Activated CD4-positive, CD25-positive, alpha-beta regulatory T cell treated with anti-CD3 and anti-CD28 coated beads, Interleukin-2, amount 50 U/mL, for 72 hours (primary cell): ENCODE data around the gene KANK4.
"Not testable (repeated sequence)": the region's sequence is repeated elsewhere in the genome, so short reads cannot be mapped to it uniquely, and the experiment has no call there.

Source experiments
- DNase-seq: peaks from one replicate; pipeline ENCODE4 v3.0.0; 2021

KANK4 gene

DNA sequence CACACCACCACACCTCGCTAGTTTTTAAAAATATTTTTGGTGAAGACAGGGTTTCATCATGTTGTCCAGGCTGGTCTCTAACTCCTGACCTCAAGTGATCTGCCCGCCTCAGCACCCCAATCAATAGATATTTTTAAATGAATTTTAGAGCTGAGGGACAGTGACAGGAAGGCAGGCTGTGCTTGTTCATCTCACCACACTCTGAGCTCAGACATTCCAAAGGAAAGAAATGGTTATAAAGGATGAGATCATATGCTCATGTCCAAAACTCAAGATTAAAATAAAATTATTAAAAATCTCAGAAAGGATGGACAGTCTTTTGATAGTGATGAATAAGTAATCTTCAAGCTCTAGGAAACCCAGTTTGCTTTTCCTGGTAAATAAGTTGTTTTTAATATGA is 83.7 kb downstream of the KANK4 start:
- DNase-seq = no peak

GRCh38 chr1:62234688-62235087 is 84.5 kb downstream of the KANK4 start:
- no peak for DNase-seq

DNA sequence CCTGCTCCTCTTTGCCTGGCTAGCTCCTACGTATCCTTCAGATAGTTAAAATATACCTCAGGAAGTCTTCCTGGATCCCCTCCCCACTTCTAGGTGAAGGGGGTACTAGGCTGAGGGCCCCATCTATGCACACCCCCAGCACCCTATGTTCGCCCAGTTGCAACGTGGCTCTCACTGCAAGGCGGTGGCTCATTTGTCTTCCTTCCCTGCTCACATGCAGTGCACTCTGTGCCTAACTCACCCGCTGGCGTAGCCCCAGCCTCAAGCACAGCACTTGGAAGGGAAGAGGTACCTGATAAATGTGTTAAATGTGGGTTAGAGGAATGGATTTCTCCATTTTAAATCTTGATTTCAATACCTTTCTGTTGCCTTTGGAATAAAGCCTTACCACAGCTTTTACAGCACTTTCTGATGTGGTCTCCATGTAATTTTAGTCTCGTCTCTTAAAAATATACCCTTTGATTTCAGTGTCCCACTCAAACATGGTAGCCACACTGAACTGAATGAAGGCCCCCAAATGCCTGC is 85.2 kb downstream of the KANK4 start:
- DNase-seq = no peak

- no peak for DNase-seq
Measured at GRCh38 chr1:62232871-62233278, 86.4 kb downstream of the KANK4 start.

DNA sequence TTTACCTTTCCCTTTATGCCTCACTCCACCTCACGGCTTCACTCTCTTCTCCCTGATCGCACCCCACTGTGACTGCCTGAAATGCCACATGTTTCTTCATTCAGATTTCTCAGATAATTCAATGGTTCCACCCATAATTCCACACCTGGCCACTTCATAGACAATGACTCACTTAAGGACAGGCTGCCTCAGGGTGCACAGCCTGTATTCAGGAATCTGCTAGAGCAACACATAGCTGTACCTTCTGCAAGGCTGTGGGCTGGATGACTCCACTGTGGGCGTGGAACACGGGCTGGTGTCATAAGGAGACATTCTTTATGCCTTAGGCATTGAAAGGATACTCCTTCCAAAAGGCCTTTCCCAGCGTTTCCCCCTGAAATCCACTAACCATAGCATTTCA is 88.5 kb downstream of the KANK4 start:
- no peak for DNase-seq

- DNase-seq = no peak
Measured at GRCh38 chr1:62229932-62230331, 89.3 kb downstream of the KANK4 start.

DNA sequence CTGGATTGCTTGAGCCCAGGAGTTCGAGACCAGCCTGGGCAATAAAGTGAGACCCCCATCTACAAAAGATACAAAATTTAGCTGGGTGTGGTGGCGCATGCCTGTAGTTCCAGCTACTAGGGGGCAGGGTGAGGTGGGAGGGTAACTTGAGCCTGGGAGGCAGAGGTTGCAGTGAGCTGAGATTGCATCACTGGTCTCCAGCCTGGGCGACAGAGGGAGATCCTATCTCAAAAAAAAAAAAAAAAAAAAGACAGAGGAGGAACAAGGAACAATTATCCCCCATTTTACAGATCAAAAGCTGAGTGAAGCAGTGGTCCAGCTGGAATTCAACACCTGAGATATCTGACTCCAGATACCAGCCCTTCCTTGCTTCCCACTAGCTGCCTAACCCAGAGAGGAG is 89.8 kb downstream of the KANK4 start:
- DNase-seq = no peak

- DNase-seq = no peak
Measured at GRCh38 chr1:62228883-62229187, 90.4 kb downstream of the KANK4 start.

DNA sequence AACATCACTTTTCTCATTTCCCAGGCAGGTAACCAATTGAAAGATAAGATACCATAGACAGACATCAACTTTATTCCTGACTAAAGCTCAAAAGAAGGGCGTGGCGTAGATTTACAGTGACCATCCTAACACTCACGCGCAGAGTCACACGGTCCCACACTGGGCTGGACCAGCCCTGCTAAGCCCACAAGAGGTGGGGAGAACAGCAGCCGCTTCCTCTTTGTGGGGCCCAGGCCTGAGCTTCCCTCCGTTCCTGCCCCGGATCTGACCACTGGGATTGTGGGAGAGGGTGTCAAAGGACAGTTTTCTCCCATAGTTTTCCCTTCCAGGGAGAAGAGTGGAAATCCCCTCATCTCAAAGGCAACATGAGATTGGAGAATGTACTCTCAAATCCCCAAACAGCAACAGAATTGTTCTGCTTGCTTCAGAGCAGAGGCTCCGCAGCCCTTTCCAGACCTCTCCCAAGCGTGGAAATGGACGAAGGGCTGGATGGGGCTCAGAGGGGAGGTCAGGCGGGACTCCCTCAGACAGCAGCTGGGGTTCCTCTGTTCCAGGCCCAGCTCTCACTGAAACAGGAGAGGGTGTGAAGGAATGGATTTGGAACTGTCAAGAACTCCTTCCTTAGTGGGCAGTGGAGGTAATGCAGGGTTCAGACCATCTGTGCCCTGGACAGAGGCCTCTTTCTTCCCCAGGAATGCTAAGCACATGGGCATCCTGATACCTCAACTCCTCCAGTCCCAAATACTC is 90.9 kb downstream of the KANK4 start:
- DNase-seq = no peak

GRCh38 chr1:62227496-62227895 is 91.7 kb downstream of the KANK4 start:
- no peak for DNase-seq

DNA sequence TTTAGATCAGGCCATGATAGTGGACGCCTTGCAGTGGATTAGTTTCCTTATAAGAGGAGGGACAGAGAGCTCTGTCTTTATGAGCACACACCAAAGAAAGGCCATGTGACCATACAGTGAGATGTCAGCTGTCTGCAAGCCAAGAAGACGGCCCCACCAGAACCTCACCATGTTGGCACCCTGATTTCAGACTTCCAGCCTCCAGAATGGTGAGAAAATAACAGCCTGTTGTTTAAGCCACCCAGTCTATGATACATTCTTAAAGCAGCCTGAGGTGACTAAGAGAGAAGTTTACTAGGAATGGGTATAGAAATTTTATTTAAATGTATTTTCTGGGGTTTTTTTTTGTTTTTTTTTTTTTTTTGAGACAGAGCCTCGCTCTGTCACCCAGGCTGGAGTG is 95.1 kb downstream of the KANK4 start:
- DNase-seq = no peak

GRCh38 chr1:62222321-62222720 is 96.9 kb downstream of the KANK4 start:
- no peak for DNase-seq

DNA sequence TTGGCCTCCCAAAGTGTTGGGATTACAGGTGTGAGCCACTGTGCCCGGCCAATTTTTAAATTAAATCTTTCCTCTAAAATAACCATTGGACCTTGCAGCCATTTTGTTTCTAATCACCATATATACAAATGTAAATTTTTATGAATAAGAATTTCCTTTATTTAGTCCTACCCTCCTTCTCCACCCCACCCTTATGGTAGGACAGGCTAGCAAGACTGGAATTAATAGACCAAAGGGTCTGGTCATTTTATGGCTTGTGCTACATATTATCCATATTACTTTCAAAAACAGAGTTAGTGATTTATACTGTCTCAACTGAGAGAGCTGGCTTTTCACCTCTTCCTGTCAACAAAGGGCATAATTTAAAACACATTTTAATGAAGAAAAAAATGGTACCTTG is 98.1 kb downstream of the KANK4 start:
- DNase-seq = no peak

DNA sequence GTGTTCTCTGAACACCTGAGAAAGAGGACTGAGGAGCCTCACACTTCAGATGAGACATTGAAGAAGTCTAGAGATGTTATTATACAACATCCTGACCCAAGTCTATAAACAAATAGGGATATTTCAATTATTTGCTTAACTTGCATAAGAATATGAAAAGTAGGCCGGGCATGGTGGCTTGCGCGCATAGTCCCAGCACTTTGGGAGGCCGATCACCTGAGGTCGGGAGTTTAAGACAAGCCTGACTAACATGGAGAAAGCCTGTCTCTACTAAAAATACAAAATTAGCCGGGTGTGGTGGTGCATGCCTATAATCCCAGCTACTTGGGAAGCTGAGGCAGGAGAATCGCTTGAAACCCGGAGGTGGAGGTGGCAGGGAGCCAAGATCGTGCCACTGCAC is 98.8 kb downstream of the KANK4 start:
- DNase-seq = not testable (repeated sequence)

GRCh38 chr1:62218604-62219003 is 100.6 kb downstream of the KANK4 start:
- no peak for DNase-seq

DNA sequence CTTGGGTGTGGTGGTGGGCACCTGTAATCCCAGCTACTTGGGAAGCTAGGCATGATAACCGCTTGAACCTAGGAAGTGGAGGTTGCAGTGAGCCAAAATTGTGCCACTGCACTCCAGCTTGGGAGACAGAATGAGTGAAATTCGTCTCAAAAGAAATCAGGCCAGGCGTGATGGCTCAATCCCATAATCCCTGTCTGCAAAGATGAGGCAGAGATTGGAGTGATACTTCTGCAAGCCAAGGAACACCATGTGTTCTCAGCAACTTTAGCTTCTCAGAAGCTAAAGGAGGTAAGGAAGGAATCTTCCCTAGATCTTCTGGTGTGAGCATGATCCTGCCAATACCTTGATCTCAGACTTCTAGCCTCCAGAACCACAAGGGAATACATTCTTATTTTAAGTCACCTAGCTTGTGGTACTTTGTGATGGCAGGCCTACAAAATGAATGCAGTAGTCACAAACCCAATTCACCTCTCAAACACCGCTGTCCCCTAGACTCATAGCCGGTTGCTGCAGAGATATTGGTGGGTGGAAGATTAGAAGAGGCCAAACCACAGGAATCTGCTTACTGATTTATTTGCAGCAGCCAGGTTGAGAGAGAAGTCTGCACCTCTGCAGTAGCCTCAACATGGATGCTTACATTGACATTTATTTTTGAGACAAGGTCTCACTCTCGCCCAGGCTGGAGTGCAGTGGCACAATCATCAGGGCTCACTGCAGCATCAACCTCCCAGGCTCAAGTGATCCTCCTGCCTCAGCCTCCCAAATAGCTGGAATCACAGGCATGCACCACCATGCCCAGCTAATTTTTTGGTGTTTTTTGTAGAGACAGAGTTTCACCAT is 105.9 kb downstream of the KANK4 start:
- DNase-seq = no peak

DNA sequence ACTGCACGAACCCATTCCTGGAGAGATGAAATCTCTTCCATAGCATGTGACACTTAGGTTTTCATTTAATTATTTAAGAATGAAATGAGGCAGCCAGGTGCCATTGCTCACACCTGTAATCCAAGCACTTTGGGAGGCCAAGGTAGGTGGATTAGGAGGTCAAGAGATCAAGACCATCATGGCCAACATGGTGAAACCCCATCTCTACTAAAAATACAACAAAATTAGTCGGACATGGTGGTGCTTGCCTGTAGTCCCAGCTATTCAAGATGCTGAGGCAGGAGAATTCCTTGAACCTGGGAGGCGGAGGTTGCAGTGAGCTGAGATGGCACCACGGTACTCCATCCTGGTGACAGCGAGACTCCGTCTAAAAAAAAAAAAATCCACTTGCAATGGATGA is 106.8 kb downstream of the KANK4 start:
- DNase-seq = no peak

DNA sequence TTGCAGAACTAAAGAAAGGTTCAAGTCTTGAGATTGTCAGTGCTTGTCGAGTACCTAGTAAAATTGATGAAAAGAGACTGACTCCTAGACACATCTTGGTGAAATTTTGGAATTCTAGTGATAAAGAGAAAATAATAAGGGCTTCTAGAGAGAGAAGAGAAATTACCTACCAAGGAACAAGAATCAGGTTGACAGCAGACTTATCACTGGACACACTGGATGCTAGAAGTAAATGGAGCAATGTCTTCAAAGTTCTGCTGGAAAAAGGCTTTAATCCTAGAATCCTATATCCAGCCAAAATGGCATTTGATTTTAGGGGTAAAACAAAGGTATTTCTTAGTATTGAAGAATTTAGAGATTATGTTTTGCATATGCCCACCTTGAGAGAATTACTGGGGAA is 108.3 kb downstream of the KANK4 start:
- no peak for DNase-seq

- DNase-seq = no peak
Measured at GRCh38 chr1:62209931-62210595, 109.2 kb downstream of the KANK4 start.

- DNase-seq = no peak
Measured at GRCh38 chr1:62208970-62209369, 110.3 kb downstream of the KANK4 start.

DNA sequence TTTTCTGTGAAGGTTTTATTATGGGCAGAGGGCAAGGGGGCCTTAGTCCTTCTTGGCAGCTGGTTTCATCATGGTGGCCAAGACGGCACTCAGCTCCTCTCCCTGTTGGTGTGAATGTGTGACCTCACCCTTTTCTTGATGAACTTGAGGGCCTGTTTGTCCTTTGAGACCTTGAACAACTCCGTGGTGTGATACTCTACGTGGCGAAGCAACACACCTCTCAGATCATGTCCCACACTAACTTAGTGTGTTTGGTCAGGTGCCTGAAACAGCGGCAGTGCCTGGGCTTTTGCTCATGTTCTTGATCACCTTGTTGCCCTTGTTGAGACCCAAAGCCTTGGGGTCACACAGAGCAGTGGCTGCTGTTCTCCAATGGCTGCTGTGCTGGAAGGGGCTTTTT is 111.1 kb downstream of the KANK4 start:
- no peak for DNase-seq

GRCh38 chr1:62207187-62207586 is 112.0 kb downstream of the KANK4 start:
- DNase-seq = no peak

- no peak for DNase-seq
Measured at GRCh38 chr1:62198781-62199125, 120.5 kb downstream of the KANK4 start.
